CD1c-positive myeloid dendritic cell (primary cell): ENCODE results near the gene SPINT2.
"Not testable (repeated sequence)": the region's sequence is repeated elsewhere in the genome, so short reads cannot be mapped to it uniquely, and the experiment has no call there.

Experiments used
- DNase-seq: peaks from one replicate; pipeline ENCODE4 v3.0.0-alpha.2; 2016; ENCODE audit errors: extremely low spot score

Gene SPINT2

GRCh38 chr19:38320969-38321339, 56.6 kb downstream of the SPINT2 start:
- DNase-seq = no peak

GRCh38 chr19:38321646-38322196, 57.3 kb downstream of the SPINT2 start:
- DNase-seq = peak; percentile 57

- DNase-seq = peak; percentile 87
Measured at GRCh38 chr19:38323291-38323690, 58.9 kb downstream of the SPINT2 start.

- DNase-seq = no peak
Measured at GRCh38 chr19:38324431-38324830, 60.1 kb downstream of the SPINT2 start.

DNA sequence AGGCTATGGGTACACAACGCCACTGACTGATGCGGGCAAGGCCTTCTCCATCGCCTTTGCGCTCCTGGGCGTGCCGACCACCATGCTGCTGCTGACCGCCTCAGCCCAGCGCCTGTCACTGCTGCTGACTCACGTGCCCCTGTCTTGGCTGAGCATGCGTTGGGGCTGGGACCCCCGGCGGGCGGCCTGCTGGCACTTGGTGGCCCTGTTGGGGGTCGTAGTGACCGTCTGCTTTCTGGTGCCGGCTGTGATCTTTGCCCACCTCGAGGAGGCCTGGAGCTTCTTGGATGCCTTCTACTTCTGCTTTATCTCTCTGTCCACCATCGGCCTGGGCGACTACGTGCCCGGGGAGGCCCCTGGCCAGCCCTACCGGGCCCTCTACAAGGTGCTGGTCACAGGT, 62.2 kb downstream of the SPINT2 start:
- DNase-seq = no peak

- DNase-seq = no peak
Measured at GRCh38 chr19:38329651-38330050, 65.3 kb downstream of the SPINT2 start.

- DNase-seq = no peak
Measured at GRCh38 chr19:38331728-38332127, 67.4 kb downstream of the SPINT2 start.

DNA sequence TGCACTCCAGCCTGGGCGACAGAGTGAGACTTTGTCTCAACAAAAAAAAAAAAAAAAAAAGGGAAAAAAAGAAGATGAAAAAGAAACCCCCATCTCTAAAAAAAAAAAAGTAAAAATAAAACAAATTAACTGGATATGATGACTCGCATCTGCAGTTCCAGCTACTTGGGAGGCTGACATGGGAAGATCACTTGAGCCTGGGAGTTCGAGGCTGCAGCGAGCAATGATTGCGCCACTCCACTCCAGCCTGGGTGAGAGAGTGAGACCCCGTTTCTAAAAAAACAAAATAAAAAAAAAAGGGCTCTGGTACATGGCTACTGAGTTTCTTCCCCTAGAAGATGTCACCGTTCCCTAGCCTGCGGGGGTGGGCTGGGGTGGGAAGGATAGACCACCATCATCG, 68.9 kb downstream of the SPINT2 start:
- DNase-seq = no peak

DNA sequence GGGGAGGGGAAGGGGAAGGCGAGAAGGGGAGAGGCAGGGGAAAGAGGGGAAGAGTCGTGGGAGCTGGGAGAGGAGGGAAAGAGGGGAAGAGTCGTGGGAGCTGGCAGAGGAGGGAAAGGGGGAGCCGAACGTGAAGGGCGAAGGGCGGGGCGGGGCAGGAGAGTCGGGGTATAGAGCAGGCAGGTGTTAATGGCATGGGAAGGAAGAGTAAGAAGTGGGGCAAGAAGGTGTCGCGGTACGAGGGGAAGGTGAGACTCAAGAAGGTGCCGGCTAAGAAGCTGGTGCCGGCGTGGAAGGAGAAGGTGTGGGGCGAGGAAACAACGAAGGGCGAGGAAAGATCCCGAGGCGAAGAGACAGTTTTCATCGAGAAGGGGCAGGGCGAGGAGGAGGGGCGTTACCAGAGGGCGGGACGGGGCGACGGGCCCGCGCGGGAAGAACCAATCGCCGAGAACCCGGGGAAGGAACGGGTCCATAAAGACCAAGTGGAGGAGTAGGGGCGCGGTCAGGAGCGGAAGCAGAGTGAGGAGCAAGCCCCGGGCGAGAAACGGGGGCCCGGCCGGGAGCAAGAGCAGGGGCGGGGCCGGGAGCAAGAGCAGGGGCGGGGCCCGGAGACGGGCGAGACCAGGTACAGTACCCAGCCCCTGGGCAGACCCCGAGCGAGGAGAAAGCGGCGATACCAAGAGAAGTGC, 71.7 kb downstream of the SPINT2 start:
- peak; percentile 96 for DNase-seq

DNA sequence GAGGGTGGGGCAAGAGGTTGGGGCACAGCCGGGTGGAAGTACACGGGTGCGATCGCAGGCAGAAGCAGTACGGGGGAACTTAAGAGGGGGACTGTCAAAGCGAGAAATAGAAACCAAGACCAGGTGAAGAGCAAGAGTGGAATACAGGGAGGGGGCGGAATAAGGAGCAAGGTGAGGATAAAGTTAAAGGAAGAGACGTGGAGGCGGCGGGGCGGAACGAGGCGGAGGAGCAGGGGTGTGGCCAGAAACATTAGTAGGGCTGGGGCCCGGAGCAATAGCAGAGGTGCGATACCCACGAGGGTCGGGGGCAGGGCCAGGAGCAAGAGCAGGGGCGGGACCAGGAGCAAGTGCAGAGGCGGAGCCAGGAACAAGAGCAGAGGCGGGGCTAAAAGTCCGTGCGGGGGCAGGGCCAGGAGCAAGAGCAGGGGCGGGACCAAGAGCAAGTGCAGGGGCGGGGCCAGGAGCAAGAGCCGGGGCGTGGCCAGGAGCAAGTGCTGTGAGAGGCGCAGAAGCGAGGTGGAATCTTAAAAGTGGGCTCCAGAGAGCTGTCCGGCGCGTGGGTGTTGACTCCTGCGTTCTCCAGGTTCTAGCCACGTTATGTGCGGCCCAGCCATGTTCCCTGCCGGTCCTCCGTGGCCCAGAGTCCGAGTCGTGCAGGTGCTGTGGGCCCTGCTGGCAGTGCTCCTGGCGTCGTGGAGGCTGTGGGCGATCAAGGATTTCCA, 72.4 kb downstream of the SPINT2 start:
- peak; percentile 98 for DNase-seq

DNA sequence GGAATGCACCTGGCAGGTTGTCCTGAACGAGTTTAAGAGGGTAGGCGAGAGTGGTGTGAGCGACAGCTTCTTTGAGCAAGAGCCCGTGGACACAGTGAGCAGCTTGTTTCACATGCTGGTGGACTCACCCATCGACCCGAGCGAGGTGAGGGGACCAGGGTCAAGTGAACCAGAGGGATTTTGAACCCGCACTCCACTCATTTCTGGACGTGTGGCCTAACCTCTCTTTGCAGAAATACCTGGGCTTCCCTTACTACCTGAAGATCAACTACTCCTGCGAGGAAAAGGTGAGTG, 72.9 kb downstream of the SPINT2 start:
- no peak for DNase-seq

DNA sequence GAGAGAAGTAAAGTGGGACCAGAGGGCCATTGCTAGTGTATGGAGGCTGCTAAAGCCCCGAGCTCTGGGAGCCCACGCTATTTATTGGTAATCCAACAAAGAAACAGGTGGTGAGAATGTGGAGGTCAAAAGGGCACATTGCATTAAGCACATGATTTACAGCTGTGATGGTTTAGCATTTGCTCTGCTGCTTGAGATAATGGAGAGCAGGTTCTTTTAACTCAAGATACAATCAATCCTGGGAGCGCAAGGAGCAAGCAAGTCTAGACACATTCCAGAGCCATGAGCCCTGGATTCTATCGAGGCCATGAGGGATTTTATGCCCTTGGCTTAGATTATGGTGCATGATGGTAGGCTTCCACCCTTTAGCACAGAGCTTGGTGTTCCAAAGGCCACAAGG, 74.6 kb downstream of the SPINT2 start:
- DNase-seq = not testable (repeated sequence)

GRCh38 chr19:38340927-38341326, 76.6 kb downstream of the SPINT2 start:
- no peak for DNase-seq
